PC-3 (cell line): ENCODE measurements around the gene ENHO. TPM values are rescaled to one million over a fixed set of nuclear protein-coding genes. Genes with fewer than 3 reads are reported as not detected.
"Not testable (repeated sequence)": the region's sequence is repeated elsewhere in the genome, so short reads cannot be mapped to it uniquely, and the experiment has no call there.

Source experiments
- ATAC-seq: fragments of 200-7000 bp; cut with Tn5 transposase; 2 replicates; pipeline ENCODE4 v1.9.1; 2020; ENCODE audit warnings: mild to moderate bottlenecking, moderate library complexity
- BruUV-seq: library from RNA; stranded (reverse); fragments of 400-500 nt; replicated peaks from 2 replicates; lab custom pipeline; 2021; lab: Mats Ljungman, UMichigan
- CTCF ChIA-PET: fragments of 300-600 bp; sonication (Branson Sonifier 250); formaldehyde crosslinking; loops from one replicate; lab custom pipeline; 2022; ENCODE audit warnings: antibody characterized with exemption; lab: Charles Lee
- POLR2A ChIA-PET: fragments of 300-600 bp; sonication (Branson Sonifier 250); formaldehyde crosslinking; loops from one replicate; lab custom pipeline; 2022; ENCODE audit warnings: antibody characterized with exemption; ENCODE audit not compliant: unreplicated experiment; lab: Charles Lee
- DNase-seq: peaks from one replicate; pipeline ENCODE4 v3.0.0-alpha.2; 2015
- H2AFZ ChIP-seq: fragments of 300-600 bp; sonication (generic); 2 replicates; pipeline ENCODE4 v1.6.0; 2016; ENCODE audit warnings: antibody characterized with exemption, low read length
- H3F3A ChIP-seq: fragments of 300-600 bp; sonication (generic); one replicate; pipeline ENCODE4 v1.6.0; 2017; ENCODE audit warnings: antibody characterized with exemption, low read length, control low read depth, mild to moderate bottlenecking; ENCODE audit not compliant: unreplicated experiment
- H3K27ac ChIP-seq: fragments of 300-600 bp; sonication (generic); 2 replicates; pipeline ENCODE4 v1.5.1; 2016; ENCODE audit warnings: mild to moderate bottlenecking, low read length
- H3K27me3 ChIP-seq: fragments of 300-600 bp; sonication (generic); 2 replicates; pipeline ENCODE4 v1.6.1; 2016; ENCODE audit warnings: low read length, mixed read lengths
- H3K36me3 ChIP-seq: fragments of 300-600 bp; sonication (generic); 2 replicates; pipeline ENCODE4 v1.6.1; 2016; ENCODE audit warnings: low read depth, mixed run types, low read length, mixed read lengths
- H3K4me1 ChIP-seq: fragments of 300-600 bp; sonication (generic); 2 replicates; pipeline ENCODE4 v1.5.1; 2016; ENCODE audit warnings: low read length; ENCODE audit not compliant: insufficient read depth
- H3K4me2 ChIP-seq: fragments of 300-600 bp; sonication (generic); 2 replicates; pipeline ENCODE4 v1.6.0; 2016; ENCODE audit warnings: low read length
- H3K4me3 ChIP-seq: fragments of 300-600 bp; sonication (generic); 2 replicates; pipeline ENCODE4 v1.5.1; 2016; ENCODE audit warnings: mild to moderate bottlenecking, low read length, mixed read lengths
- H3K79me2 ChIP-seq: fragments of 300-600 bp; sonication (generic); 2 replicates; pipeline ENCODE4 v1.6.1; 2017; ENCODE audit warnings: low read length, mixed read lengths
- H3K9ac ChIP-seq: fragments of 300-600 bp; sonication (generic); 2 replicates; pipeline ENCODE4 v1.6.0; 2016; ENCODE audit warnings: mild to moderate bottlenecking, low read length
- H3K9me2 ChIP-seq: fragments of 300-600 bp; sonication (generic); replicated peaks from 2 replicates; pipeline ENCODE4 v1.6.1; 2016; ENCODE audit warnings: mixed run types, low read length, mixed read lengths
- H3K9me3 ChIP-seq: fragments of 300-600 bp; sonication (generic); 2 replicates; pipeline ENCODE4 v1.6.1; 2016; ENCODE audit warnings: low read length, mixed read lengths
- H4K20me1 ChIP-seq: fragments of 300-600 bp; sonication (generic); 2 replicates; pipeline ENCODE4 v1.6.1; 2016; ENCODE audit warnings: low read length, mixed read lengths
- CTCF ChIP-seq: fragments of 300-600 bp; sonication (generic); conservative IDR thresholded peaks from 2 replicates; pipeline ENCODE4 v1.5.1; 2017; ENCODE audit warnings: antibody characterized with exemption, low read depth, mild to moderate bottlenecking, low read length
- EZH2 ChIP-seq: fragments of 300-600 bp; sonication (generic); IDR thresholded peaks from one replicate; pipeline ENCODE4 v1.6.1; 2017; ENCODE audit warnings: antibody characterized with exemption, mild to moderate bottlenecking, low read length; ENCODE audit not compliant: unreplicated experiment
- EZH2phosphoT487 ChIP-seq: fragments of 300-600 bp; sonication (generic); IDR thresholded peaks from 2 replicates; pipeline ENCODE4 v1.6.1; 2018; ENCODE audit warnings: mild to moderate bottlenecking, antibody characterized with exemption, low read length, borderline replicate concordance
- intact Hi-C: fragments of 100-400 bp; cut with micrococcal nuclease; formaldehyde crosslinking; loops from 2 replicates; pipeline ENCODE4 v1.9.0; 2023
- total RNA-seq: library from RNA; depleted of rRNA; stranded (reverse); fragments of >200 nt; gene quantifications from 2 replicates; pipeline ENCODE4 v1.2.3, GENCODE V29; 2014

The ENHO gene
- total RNA-seq, 1 experiment from 2014 or later: 1.3 TPM

GRCh38 chr9:34540827-34541226, 18.0 kb upstream of the ENHO start:
- Histone ChIP-seq H4K20me1 (no peaks in the 10 kb centered on the region), H3K9ac (no peak overlapping the region), H2AFZ (no peak overlapping the region), H3K79me2 (no peaks in the 10 kb centered on the region), H3F3A (no peaks in the 10 kb centered on the region), H3K9me3 (no peaks in the 10 kb centered on the region), H3K4me2 (no peak overlapping the region), H3K27me3 (peaks cover 5% of the 10 kb centered on the region; the same call in 1 of the 2 replicates), H3K36me3 (no peaks in the 10 kb centered on the region), H3K9me2 (no peaks in the 10 kb centered on the region), H3K4me3 (no peak overlapping the region), H3K27ac (no peak overlapping the region), H3K4me1 (peaks cover 6% of the 10 kb centered on the region; the same call in 1 of the 2 replicates)
- no peak for TF ChIP-seq EZH2phosphoT487
- TF ChIP-seq EZH2: no peak
- no peak for TF ChIP-seq CTCF
- POLR2A ChIA-PET: no interaction called here
- CTCF ChIA-PET: no interaction called here
- intact Hi-C loops: no loop called here
- ATAC-seq: peak; percentile 91
- DNase-seq: peak; percentile 61
- BruUV-seq: no TSS peak

GRCh38 chr9:34536685-34537084, 13.9 kb upstream of the ENHO start:
- ChIA-PET CTCF (no interaction called here), POLR2A (interaction anchor here (0.7 kb wide), 1 partner anchor 35 kb away, joined by 5 read pairs; no protein-coding TSS in a partner anchor)
- ATAC-seq: no peak
- Histone ChIP-seq H3K27ac (no peak overlapping the region), H3K27me3 (peaks cover 32% of the 10 kb centered on the region), H4K20me1 (no peaks in the 10 kb centered on the region), H3K9me3 (no peaks in the 10 kb centered on the region), H3K9me2 (no peaks in the 10 kb centered on the region), H3K9ac (no peak overlapping the region), H3K4me1 (peaks cover 6% of the 10 kb centered on the region; the same call in 1 of the 2 replicates), H3K4me3 (no peak overlapping the region), H3F3A (no peaks in the 10 kb centered on the region), H3K4me2 (no peak overlapping the region), H3K36me3 (no peaks in the 10 kb centered on the region), H3K79me2 (no peaks in the 10 kb centered on the region), H2AFZ (no peak overlapping the region)
- BruUV-seq: no TSS peak
- DNase-seq: no peak
- TF ChIP-seq EZH2: no peak
- TF ChIP-seq CTCF: no peak
- TF ChIP-seq EZH2phosphoT487: no peak
- intact Hi-C loops: no loop called here

DNA sequence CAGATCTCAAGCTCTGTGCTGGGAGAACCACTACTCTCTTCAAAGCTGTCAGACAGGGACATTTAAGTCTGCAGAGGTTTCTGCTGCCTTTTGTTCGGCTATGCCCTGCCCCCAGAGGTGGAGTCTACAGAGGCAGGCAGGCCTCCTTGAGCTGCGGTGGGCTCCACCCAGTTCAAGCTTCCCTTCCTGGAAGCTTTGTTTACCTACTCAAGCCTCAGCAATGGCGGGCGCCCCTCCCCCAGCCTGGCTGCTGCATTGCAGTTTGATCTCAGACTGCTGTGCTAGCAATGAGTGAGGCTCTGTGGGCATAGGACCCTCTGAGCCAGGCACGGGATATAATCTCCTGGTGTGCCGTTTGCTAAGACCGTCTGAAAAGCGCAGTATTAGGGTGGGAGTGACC, 9.3 kb upstream of the ENHO start:
- H2AFZ ChIP-seq, H3K79me2 ChIP-seq, H3K4me1 ChIP-seq, intact Hi-C loops, H3K4me2 ChIP-seq, H3K9ac ChIP-seq, ATAC-seq, BruUV-seq, H3K9me3 ChIP-seq, H4K20me1 ChIP-seq, CTCF ChIA-PET, H3K36me3 ChIP-seq, H3K9me2 ChIP-seq, POLR2A ChIA-PET, H3F3A ChIP-seq, H3K4me3 ChIP-seq, H3K27ac ChIP-seq, DNase-seq: not testable (repeated sequence)
- H3K27me3 ChIP-seq: peaks cover 29% of the 10 kb centered on the region
